CD1c-positive myeloid dendritic cell (primary cell): ENCODE data around the gene LRRC8C.

Experiments
- DNase-seq: peaks from one replicate; pipeline ENCODE4 v3.0.0-alpha.2; 2016; ENCODE audit errors: extremely low spot score

LRRC8C gene

DNA sequence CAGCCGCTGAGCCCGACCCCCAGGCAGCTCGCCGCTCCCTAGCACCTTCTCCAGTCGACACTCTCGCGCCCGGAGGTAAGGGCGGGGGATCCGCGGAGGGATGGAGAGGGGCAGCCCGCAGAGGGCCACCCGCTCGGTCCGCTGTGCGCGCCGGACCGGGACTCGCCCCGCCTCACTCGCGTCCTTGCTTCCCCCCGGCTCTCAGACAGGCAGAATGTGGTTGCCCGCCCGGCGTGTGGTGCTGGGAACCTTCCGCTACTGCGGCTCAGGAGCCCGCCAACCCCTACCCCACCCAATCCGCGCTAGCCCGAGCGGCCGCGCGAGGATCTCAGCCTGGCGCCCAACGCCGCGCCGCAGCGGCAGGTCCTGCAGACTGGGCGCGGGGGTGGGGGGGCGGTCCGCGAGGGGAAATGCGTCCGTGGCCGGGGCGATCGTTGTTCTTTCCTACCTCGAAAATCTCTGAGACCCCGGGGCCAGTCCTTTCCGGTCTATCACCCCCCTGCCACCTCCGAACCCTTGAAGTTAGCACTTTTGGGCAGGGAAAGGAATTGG lies 404 bp downstream of the LRRC8C start:
- DNase-seq, result peak; percentile 69

DNA sequence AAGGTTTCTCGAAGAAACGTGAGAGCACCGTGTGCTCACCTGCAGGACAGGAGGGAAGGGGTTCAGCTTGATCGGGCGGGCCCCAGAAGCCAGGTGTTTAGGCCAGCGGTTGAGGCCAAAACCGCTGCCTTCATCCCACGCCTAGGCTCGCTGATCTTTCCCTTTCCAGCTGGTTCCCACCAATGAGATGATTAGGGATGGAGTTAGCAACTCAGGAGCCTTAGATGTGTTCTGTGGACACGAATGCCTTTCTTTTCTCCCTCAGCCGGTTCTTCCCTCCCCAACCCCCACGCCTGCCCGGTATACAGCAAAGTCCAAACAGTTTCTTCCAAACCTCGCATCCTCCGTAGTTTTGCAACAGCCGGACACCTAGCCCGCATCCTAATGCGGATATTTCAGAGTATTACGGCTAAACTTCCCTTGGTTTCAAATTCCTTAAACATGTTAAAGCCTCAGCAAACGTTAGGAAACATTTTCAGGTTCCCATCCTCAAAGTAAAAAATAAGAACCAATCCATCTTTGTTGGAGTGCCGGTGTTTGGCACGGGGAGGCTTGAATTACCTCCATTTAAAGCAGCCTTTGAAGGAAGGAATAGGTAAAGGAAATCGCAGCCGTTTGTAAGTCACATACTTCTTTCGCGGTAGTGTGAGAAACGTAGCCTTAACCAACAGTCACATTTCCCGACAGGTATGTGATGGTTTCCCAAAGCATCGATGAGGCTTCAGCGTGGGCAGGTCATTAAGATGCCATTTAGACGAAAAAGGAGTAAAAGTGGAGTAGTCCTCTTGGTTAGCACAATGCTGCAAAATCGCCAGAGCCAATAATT lies 1.1 kb downstream of the LRRC8C start:
- DNase-seq, result peak; percentile 31

GRCh38 chr1:89635825-89636815 lies 3.2 kb downstream of the LRRC8C start:
- DNase-seq, result peak; percentile 41

- DNase-seq, result no peak
These were observed 4.6 kb downstream of the LRRC8C start for GRCh38 chr1:89637496-89637895.

- no peak for DNase-seq
These were observed 7.5 kb downstream of the LRRC8C start for GRCh38 chr1:89640440-89640839.

GRCh38 chr1:89641781-89642180 lies 8.9 kb downstream of the LRRC8C start:
- DNase-seq, result no peak

DNA sequence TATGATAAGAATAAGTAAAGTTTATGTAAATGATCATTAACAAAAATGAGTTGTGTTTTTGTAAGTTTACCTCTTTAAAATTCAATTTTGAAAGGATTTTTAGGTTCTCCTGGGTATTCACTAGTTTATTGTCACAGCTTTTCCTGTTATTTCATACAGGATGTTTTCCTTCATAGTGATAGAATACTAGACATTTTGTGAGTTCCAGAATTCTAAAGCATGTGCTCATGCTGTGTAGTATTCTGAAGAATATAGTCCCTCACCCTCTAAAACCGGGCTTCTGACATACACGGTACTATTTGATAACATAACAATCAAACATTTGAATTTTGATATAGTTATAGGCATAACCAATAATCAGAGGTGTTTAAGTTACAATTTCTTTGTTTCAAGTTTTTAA lies 10.7 kb downstream of the LRRC8C start:
- no peak for DNase-seq

- no peak for DNase-seq
These were observed 11.3 kb downstream of the LRRC8C start for GRCh38 chr1:89644119-89644814.

- no peak for DNase-seq
These were observed 13.3 kb downstream of the LRRC8C start for GRCh38 chr1:89646259-89646658.

GRCh38 chr1:89649783-89650182 lies 16.9 kb downstream of the LRRC8C start:
- no peak for DNase-seq

GRCh38 chr1:89652373-89652772 lies 19.5 kb downstream of the LRRC8C start:
- DNase-seq, result no peak

- DNase-seq, result no peak
These were observed 25.0 kb downstream of the LRRC8C start for GRCh38 chr1:89657886-89658285.

- no peak for DNase-seq
These were observed 26.6 kb downstream of the LRRC8C start for GRCh38 chr1:89659322-89660081.

DNA sequence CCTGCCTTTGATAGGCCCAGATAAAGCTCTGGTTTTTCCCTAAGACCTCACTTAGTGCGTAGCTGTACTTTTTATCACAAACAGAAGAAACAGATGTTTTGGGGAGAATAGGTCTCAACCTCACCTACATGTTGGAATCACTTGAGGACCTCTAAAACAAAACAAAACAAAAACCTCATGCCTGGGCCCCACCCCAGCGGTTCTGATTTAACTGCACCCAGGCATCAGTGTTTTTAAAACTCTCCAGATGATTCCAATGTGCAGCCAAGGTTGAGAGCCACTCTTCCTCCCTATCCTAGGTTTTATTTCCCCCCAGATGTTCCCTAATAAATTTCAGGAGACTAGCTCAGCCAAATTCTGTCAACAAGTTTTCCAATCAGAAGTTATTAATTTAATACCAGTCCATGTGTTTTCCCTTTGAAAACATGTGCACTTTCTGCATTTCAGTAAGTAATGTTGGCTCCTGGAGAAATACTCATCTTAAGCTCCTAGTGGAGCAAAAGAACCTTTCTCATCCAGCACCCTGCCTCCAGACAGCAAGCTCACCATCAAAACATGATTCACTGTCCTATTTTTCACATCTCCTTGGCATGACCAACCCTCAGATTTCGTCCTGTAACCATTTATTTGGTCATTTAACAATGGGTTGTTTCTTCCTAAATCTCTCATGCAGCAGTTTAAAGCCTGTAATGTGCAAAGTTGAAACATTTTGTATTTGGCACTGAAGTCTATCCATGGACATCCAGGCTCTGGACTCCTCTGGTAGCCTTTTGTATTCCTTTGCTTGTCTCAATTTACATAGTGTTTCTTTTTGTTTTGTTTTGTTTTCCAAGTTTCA lies 27.5 kb downstream of the LRRC8C start:
- DNase-seq, result no peak

- no peak for DNase-seq
These were observed 33.0 kb downstream of the LRRC8C start for GRCh38 chr1:89665941-89666340.

DNA sequence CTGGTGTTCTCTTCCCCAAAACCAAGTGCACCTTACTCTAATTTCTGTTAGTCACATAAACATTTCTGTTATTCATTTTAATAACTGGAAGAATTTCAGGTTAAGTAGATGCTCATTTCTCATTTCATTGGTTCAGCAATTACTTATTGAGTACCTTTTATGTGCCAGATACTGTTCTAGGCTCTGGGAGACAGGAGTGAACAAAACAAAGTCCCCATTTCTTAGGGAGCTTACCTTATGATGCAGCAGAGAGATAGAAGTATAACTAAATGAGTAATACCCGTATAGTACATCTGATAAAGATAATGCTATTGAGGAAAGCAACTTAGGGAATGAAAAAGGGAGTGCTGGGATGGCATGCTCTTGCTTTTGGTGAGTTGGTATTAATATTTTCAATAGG lies 33.7 kb downstream of the LRRC8C start:
- no peak for DNase-seq

DNA sequence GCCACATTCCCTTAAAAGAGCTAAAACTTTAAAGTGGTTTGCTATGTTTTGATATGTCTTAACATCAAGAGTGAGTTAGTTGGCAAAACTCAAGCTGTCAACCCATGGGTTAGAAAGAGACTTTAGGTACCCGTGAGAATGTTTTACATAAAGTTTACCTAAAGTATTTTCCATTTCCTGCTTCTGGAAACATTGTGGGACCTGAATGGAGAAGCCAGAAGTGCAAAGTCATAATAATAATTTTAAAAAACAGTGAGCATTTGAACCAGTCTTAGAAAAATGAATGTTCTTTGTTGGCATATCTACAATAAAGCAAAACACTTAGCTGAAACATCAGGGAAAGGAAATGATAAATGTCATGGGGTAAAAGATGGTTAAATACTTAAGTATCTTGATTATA lies 34.8 kb downstream of the LRRC8C start:
- DNase-seq, result no peak

DNA sequence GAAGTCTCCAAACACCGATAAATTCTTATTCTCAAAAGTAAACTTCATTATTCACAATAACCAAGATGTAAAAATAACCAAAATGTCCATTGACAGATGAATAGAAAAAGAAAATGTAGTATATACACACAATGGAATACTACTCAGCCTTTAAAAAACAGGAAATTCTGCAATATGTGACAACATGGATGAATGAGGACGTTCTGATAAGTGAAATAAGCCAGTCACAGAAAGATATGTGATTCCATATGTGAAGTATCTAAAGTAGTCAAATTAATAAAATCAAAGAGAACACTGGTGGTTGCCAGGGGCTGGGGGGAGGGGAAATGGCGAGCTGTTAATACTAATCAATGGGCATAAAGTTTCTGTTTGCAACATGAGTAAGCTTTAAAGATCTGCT lies 36.0 kb downstream of the LRRC8C start:
- no peak for DNase-seq

DNA sequence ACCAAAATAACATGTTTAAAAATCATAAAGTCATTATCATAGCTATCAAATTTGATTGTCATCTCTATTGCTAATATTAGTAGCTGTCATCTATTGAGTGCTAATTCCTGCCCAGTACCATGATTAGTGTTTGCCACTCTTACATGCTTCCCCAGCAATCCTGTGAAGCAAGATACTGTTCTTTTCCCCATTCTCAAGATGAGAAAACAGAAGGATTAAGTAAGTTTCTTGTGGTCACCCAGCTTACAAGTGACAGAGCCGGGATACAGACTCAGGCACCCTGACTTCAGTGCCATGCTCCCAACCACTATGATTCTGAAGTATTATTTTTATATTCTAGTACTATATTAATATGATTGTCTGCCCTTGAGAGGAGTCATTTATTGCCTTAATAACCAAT lies 36.5 kb downstream of the LRRC8C start:
- DNase-seq, result peak; percentile 68

DNA sequence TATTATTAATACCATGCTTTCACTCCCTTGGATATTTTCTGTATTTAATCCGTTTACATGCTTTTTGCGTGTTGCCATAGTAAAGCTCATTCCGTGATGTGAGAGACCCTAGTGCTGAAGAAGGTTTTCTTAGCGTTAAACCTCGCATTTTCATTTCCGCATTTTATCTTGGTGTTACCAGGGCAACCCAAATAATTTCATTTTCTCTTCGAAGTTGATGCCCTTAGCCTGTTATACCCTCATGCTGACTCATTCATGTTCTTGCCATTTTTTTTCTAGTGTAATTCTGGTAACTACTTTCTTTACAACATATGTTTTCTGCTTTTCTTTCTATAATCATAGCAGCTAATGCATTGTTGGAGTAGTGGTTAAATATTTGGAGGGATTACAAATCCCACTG lies 37.2 kb downstream of the LRRC8C start:
- DNase-seq, result peak; percentile 97
